GM15510 (cell line): ENCODE data around the gene ATXN1.

Experiments used
- POLR2A ChIP-seq: IDR thresholded peaks from 3 replicates; pipeline ENCODE4 v1.6.1; 2011; ENCODE audit warnings: borderline replicate concordance; ENCODE audit not compliant: insufficient read length; ENCODE audit errors: extremely low read depth

The ATXN1 gene

GRCh38 chr6:16758163-16758975 lies 2.9 kb downstream of the ATXN1 start:
- TF ChIP-seq POLR2A: no peak

DNA sequence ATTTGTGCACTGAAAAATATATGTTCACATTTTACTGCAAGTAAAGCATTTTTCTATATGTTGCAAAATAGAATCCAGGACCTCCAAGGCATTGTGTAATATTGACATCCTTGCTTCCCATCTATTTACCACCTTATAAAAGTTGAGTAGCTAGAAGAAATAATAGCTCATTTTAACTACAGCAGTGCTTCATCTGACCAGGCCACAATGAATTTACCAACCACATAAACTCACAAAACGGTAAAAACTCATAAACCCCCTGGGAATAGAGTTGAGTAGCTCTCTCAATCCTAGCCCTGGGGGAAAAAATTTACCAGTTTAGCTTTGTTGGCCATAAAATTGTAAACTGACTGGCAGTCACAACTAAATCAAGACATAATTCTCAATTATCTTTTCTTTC lies 3.9 kb downstream of the ATXN1 start:
- TF ChIP-seq POLR2A: no peak

DNA sequence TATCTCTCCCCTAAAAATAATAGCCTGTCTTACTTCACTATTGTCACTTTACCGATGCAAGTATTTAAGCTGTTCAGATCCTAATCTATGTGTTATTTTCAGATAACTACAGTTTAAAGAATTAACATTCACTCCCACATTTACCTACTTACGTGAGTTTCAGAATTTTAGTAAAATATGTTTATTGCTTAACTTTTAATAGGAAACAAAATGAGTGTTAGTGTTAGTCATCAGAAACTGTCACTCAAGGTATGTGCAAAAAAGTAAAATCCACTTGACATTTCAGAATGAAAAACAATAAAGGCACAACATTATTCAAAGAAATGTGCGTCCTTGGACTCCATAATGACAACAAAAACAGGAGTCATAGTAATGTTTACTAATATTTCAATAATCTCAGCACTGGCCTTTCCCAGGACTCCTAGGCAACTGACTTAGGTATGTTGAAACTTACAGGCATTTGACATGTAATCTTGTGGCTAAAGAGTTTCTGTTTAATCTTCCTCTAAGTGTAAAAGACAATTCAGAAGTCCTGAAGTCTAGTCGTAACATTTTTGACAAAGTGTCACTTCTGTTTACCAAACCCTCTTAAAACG lies 4.5 kb downstream of the ATXN1 start:
- TF ChIP-seq POLR2A: no peak

DNA sequence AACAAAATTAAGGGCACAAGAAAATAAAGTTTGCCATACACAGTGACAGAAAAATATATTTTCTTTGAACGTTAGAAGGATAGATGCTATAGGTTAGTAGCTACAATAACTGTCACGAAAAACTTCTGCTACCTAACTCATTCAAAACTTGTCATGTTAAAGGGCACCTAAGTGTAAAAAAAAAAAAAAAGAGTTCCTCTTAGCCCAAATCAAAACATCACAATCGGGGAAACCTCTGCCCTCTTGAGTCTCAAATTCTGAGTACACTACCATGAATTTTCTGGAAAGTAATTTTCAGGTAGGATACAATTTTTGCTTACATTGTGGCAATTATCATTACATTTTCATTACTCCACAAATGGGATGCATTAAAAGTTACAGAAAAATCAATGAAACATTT lies 5.7 kb downstream of the ATXN1 start:
- no peak for TF ChIP-seq POLR2A

- TF ChIP-seq POLR2A: no peak
These were observed 6.4 kb downstream of the ATXN1 start for GRCh38 chr6:16754876-16755275.

DNA sequence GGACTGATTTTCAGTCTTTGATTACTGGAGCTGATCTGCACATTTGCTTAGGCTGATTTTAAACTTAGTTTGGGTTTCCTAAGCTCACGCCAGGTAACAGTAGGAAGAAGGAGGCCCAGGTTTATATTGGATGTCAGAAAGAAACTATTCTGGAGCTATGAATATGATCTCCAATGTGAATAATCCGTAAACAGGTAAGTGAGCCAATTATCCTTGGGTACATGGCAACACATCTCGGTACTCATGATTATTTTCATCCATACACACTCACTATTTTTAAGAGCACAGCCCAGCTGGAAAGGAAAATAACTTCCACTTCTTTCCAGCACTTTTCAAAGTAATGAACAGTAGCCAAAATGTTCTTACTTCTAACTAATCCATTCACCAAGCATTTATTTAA lies 7.0 kb downstream of the ATXN1 start:
- TF ChIP-seq POLR2A: no peak

DNA sequence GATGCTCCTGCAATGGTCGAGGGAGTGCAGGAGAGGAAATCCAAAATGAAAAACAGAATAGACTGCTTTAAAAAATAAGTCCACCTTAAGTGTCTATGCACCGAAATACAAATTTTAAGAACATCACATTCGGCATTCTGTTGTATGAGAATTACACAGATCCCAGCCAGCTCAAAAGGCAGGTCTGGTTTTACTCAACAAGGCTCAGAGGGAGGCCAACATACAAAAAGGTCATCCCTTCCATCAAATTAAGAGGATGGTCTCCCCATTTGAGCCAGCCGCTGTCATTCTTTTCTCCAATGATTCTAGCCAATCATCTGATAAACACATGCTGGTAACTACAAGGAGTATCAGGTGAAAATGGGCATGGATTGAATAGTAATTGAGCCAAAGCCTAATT lies 7.9 kb downstream of the ATXN1 start:
- no peak for TF ChIP-seq POLR2A

- no peak for TF ChIP-seq POLR2A
These were observed 8.9 kb downstream of the ATXN1 start for GRCh38 chr6:16752206-16752866.

- TF ChIP-seq POLR2A: no peak
These were observed 9.9 kb downstream of the ATXN1 start for GRCh38 chr6:16751251-16751946.

GRCh38 chr6:16750566-16750965 lies 10.7 kb downstream of the ATXN1 start:
- TF ChIP-seq POLR2A: no peak

DNA sequence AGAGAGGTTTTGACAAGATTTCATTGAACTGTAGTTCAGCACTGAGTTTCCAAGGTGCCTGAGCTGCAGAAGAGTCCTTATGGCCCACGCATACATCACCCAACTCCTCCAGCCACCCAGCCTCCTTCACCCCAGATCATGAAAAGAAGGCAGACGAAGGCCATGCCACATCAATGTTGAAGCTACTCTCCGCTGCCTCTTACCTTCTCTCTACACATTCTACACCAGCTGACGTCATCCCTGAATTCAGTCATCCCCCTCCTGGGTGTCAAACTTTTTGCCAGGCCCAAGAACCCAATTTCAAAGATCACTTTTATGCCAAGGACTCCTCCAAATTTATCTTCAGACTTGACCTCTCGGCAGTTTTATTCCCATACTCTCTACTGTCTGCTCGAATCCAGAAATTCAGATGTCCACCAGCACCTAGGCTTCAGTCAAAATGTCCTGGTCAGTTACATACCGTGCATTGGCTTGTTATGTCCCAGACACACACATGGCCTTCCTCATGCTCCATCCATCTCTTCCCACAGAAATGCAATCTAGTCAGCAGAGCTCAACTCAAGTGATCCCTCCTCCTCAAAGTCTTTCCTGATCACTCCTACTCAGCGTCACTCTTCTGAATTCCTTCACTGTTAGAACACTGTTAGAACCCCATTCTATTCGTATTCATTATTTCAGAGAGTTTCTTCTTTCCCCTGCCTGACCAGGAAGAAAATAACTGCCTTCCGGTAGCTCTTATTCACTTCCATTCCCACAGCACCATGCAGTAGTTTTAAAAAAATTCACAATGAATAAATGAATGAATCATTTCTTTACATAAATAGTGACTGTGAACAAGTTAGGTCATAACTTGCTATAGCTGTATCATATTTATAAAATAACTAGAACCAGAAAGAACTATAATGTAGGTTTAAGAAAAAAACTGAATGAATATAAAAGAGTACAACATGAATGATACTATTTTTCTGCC lies 11.5 kb downstream of the ATXN1 start:
- no peak for TF ChIP-seq POLR2A

DNA sequence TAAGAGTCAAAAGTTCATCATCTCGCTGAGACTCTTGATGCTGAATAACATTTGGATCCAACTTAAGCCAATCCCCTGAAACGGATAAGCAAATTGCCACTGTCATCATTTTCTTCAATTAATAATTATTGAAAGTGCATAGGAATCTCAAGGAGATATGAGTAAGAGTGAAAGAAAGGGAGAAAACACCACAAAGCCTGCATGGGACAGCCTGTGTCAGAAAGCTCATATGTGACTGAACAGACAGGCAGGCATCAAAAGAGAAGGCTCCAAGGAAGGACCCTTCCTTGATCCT lies 13.3 kb downstream of the ATXN1 start:
- no peak for TF ChIP-seq POLR2A

DNA sequence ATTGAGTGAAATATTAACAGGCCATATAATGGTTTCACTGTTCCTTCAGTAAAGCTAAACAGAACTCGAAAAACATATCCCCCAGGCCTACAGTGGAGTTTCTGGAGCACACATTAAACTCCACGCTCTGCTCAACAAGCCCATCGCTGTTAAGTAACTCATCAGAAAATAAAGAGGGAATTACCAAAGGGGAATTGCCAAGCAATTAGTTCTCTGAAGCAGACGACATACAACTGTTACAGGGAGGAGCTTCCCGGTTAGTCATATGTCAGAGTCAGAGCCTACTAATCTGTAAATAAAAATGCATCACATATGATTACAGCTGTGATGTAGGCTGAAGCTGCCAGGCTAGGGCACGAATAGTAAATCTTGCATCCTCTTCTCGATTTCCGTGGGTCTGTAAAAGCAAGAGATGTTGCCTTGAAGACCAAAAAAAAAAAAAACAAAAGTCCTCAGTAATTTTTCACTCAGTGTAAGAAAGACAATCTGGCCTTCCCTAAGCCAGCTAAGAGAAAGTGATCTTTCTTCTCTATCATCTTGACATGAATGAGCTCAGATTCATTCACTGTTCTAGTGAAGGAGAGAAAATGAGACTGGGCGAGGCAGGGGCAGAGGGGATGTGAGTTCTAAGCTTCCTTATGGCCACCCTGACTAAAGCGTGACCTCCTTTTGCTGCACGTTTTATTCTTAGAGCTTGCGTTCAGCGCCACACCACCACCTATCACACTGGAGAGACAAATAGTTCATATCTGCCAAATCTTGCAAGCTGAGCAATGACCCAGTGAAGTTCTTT lies 13.8 kb downstream of the ATXN1 start:
- TF ChIP-seq POLR2A: no peak

DNA sequence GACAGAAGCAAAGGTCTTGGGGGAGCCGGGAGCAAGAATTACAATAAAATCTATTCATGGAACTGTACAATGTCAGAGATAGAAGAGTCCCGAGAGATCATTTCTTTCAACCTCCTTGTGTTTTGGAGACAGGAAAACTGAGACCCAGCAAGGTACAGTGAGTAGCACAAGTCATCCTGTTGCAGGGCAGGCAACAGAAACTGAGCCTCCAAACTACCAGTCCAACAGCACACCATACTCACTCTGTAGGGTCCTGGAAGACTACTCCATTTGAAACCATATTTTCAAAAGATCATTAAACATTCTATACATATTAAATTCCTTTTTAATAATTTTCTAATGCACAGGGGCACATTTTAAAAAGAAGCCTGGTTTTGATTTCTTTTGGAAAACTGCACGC lies 14.4 kb downstream of the ATXN1 start:
- TF ChIP-seq POLR2A: no peak

- no peak for TF ChIP-seq POLR2A
These were observed 14.9 kb downstream of the ATXN1 start for GRCh38 chr6:16746401-16746800.
